HCT116 (cell line): ENCODE data around the gene PRKCA. TPM values are rescaled to one million over a fixed set of nuclear protein-coding genes. Genes with fewer than 3 reads are reported as not detected.

Experiments
- ATAC-seq: fragments of 200-7000 bp; cut with Tn5 transposase; 2 replicates; pipeline ENCODE4 v1.9.1; 2020; ENCODE audit warnings: mild to moderate bottlenecking, moderate library complexity
- BruUV-seq: library from RNA; stranded (reverse); fragments of 400-500 nt; replicated peaks from 2 replicates; lab custom pipeline; 2021; lab: Mats Ljungman, UMichigan
- CTCF ChIA-PET: fragments of 300-600 bp; sonication (Branson Sonifier 250); formaldehyde crosslinking; loops from one replicate; lab custom pipeline; 2021; ENCODE audit warnings: antibody characterized with exemption; lab: Charles Lee
- POLR2A ChIA-PET: fragments of 300-600, 350-600 bp; sonication (Branson Sonifier 250); formaldehyde crosslinking; loops from one replicate; lab custom pipeline; 2021; ENCODE audit warnings: antibody characterized with exemption; lab: Charles Lee
- RAD21 ChIA-PET, 2 experiments: fragments of 300-600 bp; sonication (Branson Sonifier 250); formaldehyde crosslinking; loops; one replicate each; lab custom pipeline; 2023; ENCODE audit warnings: low total read pairs in 2 of 2; ENCODE audit not compliant: uncharacterized antibody in 2 of 2, unreplicated experiment in 2 of 2, low non-redundant PET in 1 of 2; lab: Charles Lee
- DNase-seq: peaks from one replicate; pipeline ENCODE4 v3.0.0-alpha.2; 2010; ENCODE audit warnings: low read depth, low spot score
- H2AFZ ChIP-seq: fragments of 200-600 bp; shearing (Covaris generic), sonication (generic); 2 replicates; pipeline ENCODE4 v1.6.1; 2017; ENCODE audit warnings: low read depth, mixed run types, mixed read lengths, antibody characterized with exemption, low read length; ENCODE audit not compliant: poor library complexity, severe bottlenecking
- H3K27ac ChIP-seq: 2 replicates; pipeline ENCODE4 v1.5.1; 2012; ENCODE audit warnings: low read depth, low read length
- H3K27me3 ChIP-seq: fragments of 200-600 bp; sonication (generic); 2 replicates; pipeline ENCODE4 v1.6.1; 2016; ENCODE audit warnings: mixed run types, low read length, mixed read lengths; ENCODE audit not compliant: insufficient read depth
- H3K36me3 ChIP-seq, 2 experiments: fragments of 200-500 bp in 1 of 2; fragments of 200-600 bp in 1 of 2; sonication (Bioruptor generic) in 1 of 2; sonication (generic) in 1 of 2; 2 replicates each; pipeline versions ENCODE4 v1.5.1 to v1.6.1; 2014 to 2016; ENCODE audit warnings: low read length in 2 of 2, inconsistent platforms in 1 of 2, mixed read lengths in 1 of 2, mixed run types in 1 of 2; ENCODE audit not compliant: insufficient read depth in 2 of 2, control insufficient read depth in 1 of 2
- H3K4me1 ChIP-seq, 2 experiments: fragments of 200-600 bp in 1 of 2; sonication (generic) in 1 of 2; 2 replicates each; pipeline versions ENCODE4 v1.5.1 to v1.6.1; 2012 to 2017; ENCODE audit warnings: low read length in 2 of 2, inconsistent platforms in 1 of 2, mild to moderate bottlenecking in 1 of 2, mixed read lengths in 1 of 2, mixed run types in 1 of 2, moderate library complexity in 1 of 2; ENCODE audit not compliant: insufficient read depth in 2 of 2, control insufficient read depth in 1 of 2
- H3K4me2 ChIP-seq: fragments of 200-600 bp; sonication (generic); 2 replicates; pipeline ENCODE4 v1.6.1; 2017; ENCODE audit warnings: mixed run types, low read length, mixed read lengths
- H3K4me3 ChIP-seq, 2 experiments: fragments of 200-600 bp in 1 of 2; sonication (generic) in 1 of 2; replicated peaks in 1 of 2; 2 replicates each; pipeline ENCODE4 v1.5.1; 2011 to 2016; ENCODE audit warnings: low read length in 2 of 2, control low read depth in 1 of 2, low read depth in 1 of 2, mild to moderate bottlenecking in 1 of 2, mixed read lengths in 1 of 2, mixed run types in 1 of 2
- H3K79me2 ChIP-seq: fragments of 200-600 bp; sonication (generic); 2 replicates; pipeline ENCODE4 v1.6.1; 2017; ENCODE audit warnings: mild to moderate bottlenecking, mixed run types, low read length, moderate library complexity, mixed read lengths; ENCODE audit not compliant: insufficient read depth
- H3K9ac ChIP-seq: fragments of 200-600 bp; sonication (generic); 2 replicates; pipeline ENCODE4 v1.6.1; 2016; ENCODE audit warnings: low read length, mixed read lengths
- H3K9me2 ChIP-seq: fragments of 200-600 bp; sonication (generic), shearing (Covaris generic); 2 replicates; pipeline ENCODE4 v1.6.1; 2017; ENCODE audit warnings: mixed run types, mild to moderate bottlenecking, moderate library complexity; ENCODE audit not compliant: insufficient read depth
- H3K9me3 ChIP-seq, 2 experiments: fragments of 200-500 bp in 1 of 2; fragments of 200-600 bp in 1 of 2; sonication (Bioruptor generic) in 1 of 2; sonication (generic) in 1 of 2; 2 replicates each; pipeline ENCODE4 v1.6.1; 2014 to 2017; ENCODE audit warnings: low read length in 2 of 2, mixed read lengths in 2 of 2, inconsistent platforms in 1 of 2, low read depth in 1 of 2, mild to moderate bottlenecking in 1 of 2, mixed run types in 1 of 2, moderate library complexity in 1 of 2; ENCODE audit not compliant: control insufficient read depth in 1 of 2, insufficient read depth in 1 of 2
- H4K20me1 ChIP-seq: fragments of 200-600 bp; sonication (generic), shearing (Covaris generic); 2 replicates; pipeline ENCODE4 v1.6.1; 2017; ENCODE audit warnings: mixed run types, mild to moderate bottlenecking, moderate library complexity; ENCODE audit not compliant: insufficient read depth
- CBX3 ChIP-seq: IDR thresholded peaks from 2 replicates; pipeline ENCODE4 v1.6.1; 2012; ENCODE audit warnings: low read depth
- CTCF ChIP-seq, 3 experiments: fragments of 200-600 bp in 1 of 3; sonication (generic) in 1 of 3; IDR thresholded peaks in 2 of 3; conservative IDR thresholded peaks in 1 of 3; 2 replicates each; pipeline ENCODE4 v1.5.1; 2012 to 2017; ENCODE audit warnings: low read depth in 2 of 3, low read length in 2 of 3, antibody characterized with exemption in 1 of 3, borderline replicate concordance in 1 of 3, control low read depth in 1 of 3, mild to moderate bottlenecking in 1 of 3, mixed read lengths in 1 of 3, mixed run types in 1 of 3, moderate library complexity in 1 of 3; ENCODE audit not compliant: insufficient read depth in 1 of 3
- EGR1 ChIP-seq: IDR thresholded peaks from 2 replicates; pipeline ENCODE4 v1.6.1; 2012; ENCODE audit warnings: low read depth
- EZH2phosphoT487 ChIP-seq: fragments of 200-600 bp; IDR thresholded peaks from 2 replicates; pipeline ENCODE4 v1.6.1; 2018; ENCODE audit warnings: antibody characterized with exemption, borderline replicate concordance
- FOSL1 ChIP-seq: IDR thresholded peaks from 2 replicates; pipeline ENCODE4 v1.6.1; 2012; ENCODE audit warnings: low read depth
- JUND ChIP-seq: IDR thresholded peaks from 2 replicates; pipeline ENCODE4 v1.6.1; 2012
- MAX ChIP-seq: IDR thresholded peaks from 2 replicates; pipeline ENCODE4 v1.6.1; 2012
- POLR2AphosphoS5 ChIP-seq: IDR thresholded peaks from 2 replicates; pipeline ENCODE4 v1.6.1; 2011; ENCODE audit warnings: mild to moderate bottlenecking, low read depth, low read length, moderate library complexity
- RAD21 ChIP-seq: IDR thresholded peaks from 2 replicates; pipeline ENCODE4 v1.6.1; 2012; ENCODE audit warnings: low read depth, mild to moderate bottlenecking
- SRF ChIP-seq: IDR thresholded peaks from 2 replicates; pipeline ENCODE4 v1.6.1; 2012; ENCODE audit warnings: low read depth
- TCF7L2 ChIP-seq: IDR thresholded peaks from 2 replicates; pipeline ENCODE4 v1.7.0; 2011; ENCODE audit warnings: borderline replicate concordance, inconsistent platforms; ENCODE audit not compliant: insufficient read depth, insufficient read length; ENCODE audit errors: extremely low read depth
- YY1 ChIP-seq: IDR thresholded peaks from 2 replicates; pipeline ENCODE4 v1.6.1; 2011; ENCODE audit warnings: low read length, low read depth, moderate library complexity, mild to moderate bottlenecking; ENCODE audit not compliant: insufficient replicate concordance; ENCODE audit errors: extremely low read depth
- ZFX ChIP-seq: fragments of 450-650 bp; IDR thresholded peaks from 2 replicates; pipeline ENCODE4 v1.6.1; 2017
- ZNF274 ChIP-seq: fragments of 200-500 bp; sonication (Bioruptor generic); IDR thresholded peaks from 2 replicates; pipeline ENCODE4 v1.6.1; 2014; ENCODE audit warnings: mild to moderate bottlenecking, low read depth, low read length, inconsistent platforms
- intact Hi-C: fragments of 100-400 bp; cut with micrococcal nuclease; formaldehyde crosslinking; loops from 2 replicates; pipeline ENCODE4 v1.10.0; 2022
- total RNA-seq: library from RNA; stranded (reverse); gene quantifications from one replicate; pipeline ENCODE4 v1.2.1, GENCODE V29; 2021; ENCODE audit not compliant: unreplicated experiment
- TF ChIP-seq, protein P1 (sequence below): IDR thresholded peaks from 2 replicates; pipeline ENCODE4 v1.6.1; 2011; ENCODE audit warnings: mild to moderate bottlenecking, low read length, moderate library complexity; ENCODE audit not compliant: insufficient replicate concordance; ENCODE audit errors: extremely low read depth

The PRKCA gene
- total RNA-seq, 1 experiment from 2014 or later = 18.8 TPM

GRCh38 chr17:66548659-66549310 is 246.4 kb downstream of the PRKCA start:
- H3K27me3 ChIP-seq = no peaks in the 10 kb centered on the region
- DNase-seq (no peak), ATAC-seq (no peak)
- H3K9me2 ChIP-seq = no peaks in the 10 kb centered on the region
- H3K4me2 ChIP-seq = peak overlapping the region; percentile 82
- peak overlapping the region in 1 of 2 experiments; percentile 50; a peak in 2 of 4 replicates for H3K4me3 ChIP-seq
- ChIA-PET RAD21 (no interaction called here), CTCF (interaction anchor here (2.8 kb wide), 1 partner anchor 18 kb away, joined by 12 read pairs; no protein-coding TSS in a partner anchor), POLR2A (interaction anchor here (0.6 kb wide), 1 partner anchor 11 kb away, joined by 4 read pairs; no protein-coding TSS in a partner anchor)
- intact Hi-C loops = no loop called here
- H3K27ac ChIP-seq = peak overlapping the region; percentile 61; the same call in 1 of the 2 replicates
- BruUV-seq = no TSS peak
- no peak overlapping the region for H2AFZ ChIP-seq
- H3K9me3 ChIP-seq = peaks cover 0 to 15% of the 10 kb centered on the region in 2 experiments; a peak in 1 of 4 replicates
- no peak for TF ChIP-seq RAD21
- no peak for TF ChIP-seq JUND
- TF ChIP-seq, protein P1, sequence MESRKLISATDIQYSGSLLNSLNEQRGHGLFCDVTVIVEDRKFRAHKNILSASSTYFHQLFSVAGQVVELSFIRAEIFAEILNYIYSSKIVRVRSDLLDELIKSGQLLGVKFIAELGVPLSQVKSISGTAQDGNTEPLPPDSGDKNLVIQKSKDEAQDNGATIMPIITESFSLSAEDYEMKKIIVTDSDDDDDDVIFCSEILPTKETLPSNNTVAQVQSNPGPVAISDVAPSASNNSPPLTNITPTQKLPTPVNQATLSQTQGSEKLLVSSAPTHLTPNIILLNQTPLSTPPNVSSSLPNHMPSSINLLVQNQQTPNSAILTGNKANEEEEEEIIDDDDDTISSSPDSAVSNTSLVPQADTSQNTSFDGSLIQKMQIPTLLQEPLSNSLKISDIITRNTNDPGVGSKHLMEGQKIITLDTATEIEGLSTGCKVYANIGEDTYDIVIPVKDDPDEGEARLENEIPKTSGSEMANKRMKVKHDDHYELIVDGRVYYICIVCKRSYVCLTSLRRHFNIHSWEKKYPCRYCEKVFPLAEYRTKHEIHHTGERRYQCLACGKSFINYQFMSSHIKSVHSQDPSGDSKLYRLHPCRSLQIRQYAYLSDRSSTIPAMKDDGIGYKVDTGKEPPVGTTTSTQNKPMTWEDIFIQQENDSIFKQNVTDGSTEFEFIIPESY = no peak
- no peak for TF ChIP-seq MAX
- TF ChIP-seq YY1 = no peak
- TF ChIP-seq CBX3 = no peak
- TF ChIP-seq ZFX = no peak
- TF ChIP-seq SRF = no peak
- no peak for TF ChIP-seq CTCF (IDR thresholded peaks at IDR 0.05 in 2 of 3, conservative IDR thresholded peaks at IDR 0.05 in 1 of 3; ENCODE audit: borderline replicate concordance in 1 of 3, insufficient read depth in 1 of 3, low read depth in 2 of 3, low read length in 2 of 3)
- no peak for TF ChIP-seq POLR2AphosphoS5
- TF ChIP-seq EZH2phosphoT487 = no peak
- no peak for TF ChIP-seq FOSL1
- TF ChIP-seq EGR1 = no peak
- TF ChIP-seq ZNF274 = no peak
- no peak for TF ChIP-seq TCF7L2
- no peaks in the 10 kb centered on the region for H4K20me1 ChIP-seq
- peaks cover 51% of the 10 kb centered on the region in 2 experiments for H3K4me1 ChIP-seq
- no peaks in the 10 kb centered on the region for H3K36me3 ChIP-seq
- H3K9ac ChIP-seq = peak overlapping the region; percentile 41
- H3K79me2 ChIP-seq = no peaks in the 10 kb centered on the region
